Amniotic stem cell (primary cell): Measurements from ENCODE around the gene NETO1.

Source experiments
- DNase-seq: peaks from one replicate; lab custom pipeline; 2025; lab: John Stamatoyannopoulos, UW

NETO1 gene

GRCh38 chr18:72867746-72868584, at the start of gene NETO1:
Gene NETO1 (minus strand): TSS chr18:72867987. CDS start chr18:72867291, 696 bp downstream.
- no peak for DNase-seq

GRCh38 chr18:72910045-72910444, 42.3 kb upstream of the NETO1 start:
- no peak for DNase-seq

GRCh38 chr18:72908181-72908580, 40.4 kb upstream of the NETO1 start:
- DNase-seq = peak; percentile 17

- DNase-seq = no peak
Observed at GRCh38 chr18:72903033-72903432, 35.2 kb upstream of the NETO1 start.

- DNase-seq = no peak
Observed at GRCh38 chr18:72899338-72899737, 31.6 kb upstream of the NETO1 start.

- DNase-seq = no peak
Observed at GRCh38 chr18:72898870-72899269, 31.1 kb upstream of the NETO1 start.

- DNase-seq = no peak
Observed at GRCh38 chr18:72895548-72895947, 27.8 kb upstream of the NETO1 start.

GRCh38 chr18:72878561-72878960, 10.8 kb upstream of the NETO1 start:
- DNase-seq = no peak

GRCh38 chr18:72878143-72878542, 10.4 kb upstream of the NETO1 start:
- DNase-seq = no peak

- peak; percentile 23 for DNase-seq
Observed at GRCh38 chr18:72871091-72871490, 3.3 kb upstream of the NETO1 start.

GRCh38 chr18:72869226-72870185, 1.7 kb upstream of the NETO1 start:
- no peak for DNase-seq

GRCh38 chr18:72868585-72869225, 918 bp upstream of the NETO1 start:
- DNase-seq = peak; percentile 5

- no peak for DNase-seq
Observed at GRCh38 chr18:72866901-72867745, 664 bp downstream of the NETO1 start.

GRCh38 chr18:72866442-72866900, 1.3 kb downstream of the NETO1 start:
- no peak for DNase-seq

GRCh38 chr18:72863754-72864153, 4.0 kb downstream of the NETO1 start:
- DNase-seq = no peak

GRCh38 chr18:72859088-72859487, 8.7 kb downstream of the NETO1 start:
- DNase-seq = no peak

- no peak for DNase-seq
Observed at GRCh38 chr18:72849671-72850070, 18.1 kb downstream of the NETO1 start.

GRCh38 chr18:72848503-72849237, 19.1 kb downstream of the NETO1 start:
- no peak for DNase-seq

- DNase-seq = no peak
Observed at GRCh38 chr18:72847771-72848170, 20.0 kb downstream of the NETO1 start.

GRCh38 chr18:72846736-72847533, 20.9 kb downstream of the NETO1 start:
- no peak for DNase-seq
